SK-N-SH treated with all-trans-retinoic acid at 6 μM for 48 hours (cell line): ENCODE results near the gene HTR7.

Source experiments
- ATAC-seq: fragments of 200-7000 bp; cut with Tn5 transposase; 3 replicates; pipeline ENCODE4 v1.9.1; 2020; ENCODE audit warnings: mild to moderate bottlenecking, moderate library complexity
- BACH2 ChIP-seq: fragments of 250-450 bp; sonication (Bioruptor Pico); IDR thresholded peaks from 2 replicates; pipeline ENCODE4 v1.9.0; 2021; ENCODE audit warnings: mild to moderate bottlenecking, borderline replicate concordance
- CREB5 ChIP-seq: fragments of 250-450 bp; sonication (Bioruptor Pico); IDR thresholded peaks from 2 replicates; pipeline ENCODE4 v1.5.1; 2020; ENCODE audit warnings: low read depth, mild to moderate bottlenecking, moderate library complexity
- CSDC2 ChIP-seq: fragments of 250-450 bp; sonication (Bioruptor Pico); IDR thresholded peaks from 2 replicates; pipeline ENCODE4 v1.5.0; 2020; ENCODE audit warnings: mild to moderate bottlenecking, moderate library complexity
- ESRRG ChIP-seq: fragments of 250-450 bp; sonication (Bioruptor Pico); IDR thresholded peaks from 2 replicates; pipeline ENCODE4 v1.6.1; 2021; ENCODE audit warnings: mild to moderate bottlenecking
- ISL1 ChIP-seq: fragments of 250-450 bp; sonication (Bioruptor Pico); IDR thresholded peaks from 2 replicates; pipeline ENCODE4 v2.1.2; 2022; ENCODE audit warnings: mild to moderate bottlenecking, moderate library complexity
- OSR1 ChIP-seq: fragments of 250-450 bp; sonication (Bioruptor Pico); IDR thresholded peaks from 2 replicates; pipeline ENCODE4 v1.8.0; 2022; ENCODE audit warnings: moderate library complexity, mild to moderate bottlenecking, inconsistent platforms
- PPARA ChIP-seq: fragments of 250-450 bp; sonication (Bioruptor Pico); IDR thresholded peaks from 2 replicates; pipeline ENCODE4 v1.5.0; 2020; ENCODE audit warnings: mild to moderate bottlenecking, borderline replicate concordance
- RARB ChIP-seq: fragments of 250-450 bp; sonication (Bioruptor Pico); IDR thresholded peaks from 2 replicates; pipeline ENCODE4 v1.8.0; 2021; ENCODE audit warnings: mild to moderate bottlenecking, moderate library complexity
- TOX ChIP-seq: fragments of 250-450 bp; sonication (Bioruptor Pico); IDR thresholded peaks from 2 replicates; pipeline ENCODE4 v1.8.0; 2021; ENCODE audit warnings: mild to moderate bottlenecking, moderate library complexity, borderline replicate concordance
- TSHZ2 ChIP-seq: fragments of 250-450 bp; sonication (Bioruptor Pico); IDR thresholded peaks from 2 replicates; pipeline ENCODE4 v1.5.0; 2020; ENCODE audit warnings: mild to moderate bottlenecking, moderate library complexity
- ZC3H10 ChIP-seq: fragments of 250-450 bp; sonication (Bioruptor Pico); IDR thresholded peaks from 2 replicates; pipeline ENCODE4 v1.5.1; 2021; ENCODE audit warnings: mild to moderate bottlenecking, moderate library complexity
- ZFP3 ChIP-seq: fragments of 250-450 bp; sonication (Bioruptor Pico); IDR thresholded peaks from 2 replicates; pipeline ENCODE4 v1.5.0; 2020; ENCODE audit warnings: mild to moderate bottlenecking, moderate library complexity
- ZNF565 ChIP-seq: fragments of 450-650 bp; formaldehyde crosslinking; conservative IDR thresholded peaks from 2 replicates; pipeline ENCODE4 v1.5.0; 2020; ENCODE audit warnings: low read depth, mild to moderate bottlenecking, moderate library complexity
- ZNF70 ChIP-seq: fragments of 450-650 bp; formaldehyde crosslinking; IDR thresholded peaks from 2 replicates; pipeline ENCODE4 v1.5.0; 2020; ENCODE audit warnings: mild to moderate bottlenecking, moderate library complexity
- ZNF8 ChIP-seq: fragments of 450-650 bp; formaldehyde crosslinking; IDR thresholded peaks from 2 replicates; pipeline ENCODE4 v1.5.0; 2020; ENCODE audit warnings: mild to moderate bottlenecking, moderate library complexity
- TF ChIP-seq, protein P1 (sequence below): fragments of 250-450 bp; sonication (Bioruptor Pico); IDR thresholded peaks from 2 replicates; pipeline ENCODE4 v1.5.1; 2021; ENCODE audit warnings: mild to moderate bottlenecking, moderate library complexity
- TF ChIP-seq, protein P2 (sequence below): fragments of 250-450 bp; sonication (Bioruptor Pico); IDR thresholded peaks from 2 replicates; pipeline ENCODE4 v1.8.0; 2020; ENCODE audit warnings: mild to moderate bottlenecking, moderate library complexity, borderline replicate concordance
- TF ChIP-seq, protein P3 (sequence below): fragments of 250-450 bp; sonication (Bioruptor Pico); IDR thresholded peaks from 2 replicates; pipeline ENCODE4 v1.8.0; 2021; ENCODE audit warnings: low read depth, mild to moderate bottlenecking, moderate library complexity, borderline replicate concordance

HTR7 gene

GRCh38 chr10:90858461-90858968, 676 bp upstream of the HTR7 start:
- TF ChIP-seq, protein P1, sequence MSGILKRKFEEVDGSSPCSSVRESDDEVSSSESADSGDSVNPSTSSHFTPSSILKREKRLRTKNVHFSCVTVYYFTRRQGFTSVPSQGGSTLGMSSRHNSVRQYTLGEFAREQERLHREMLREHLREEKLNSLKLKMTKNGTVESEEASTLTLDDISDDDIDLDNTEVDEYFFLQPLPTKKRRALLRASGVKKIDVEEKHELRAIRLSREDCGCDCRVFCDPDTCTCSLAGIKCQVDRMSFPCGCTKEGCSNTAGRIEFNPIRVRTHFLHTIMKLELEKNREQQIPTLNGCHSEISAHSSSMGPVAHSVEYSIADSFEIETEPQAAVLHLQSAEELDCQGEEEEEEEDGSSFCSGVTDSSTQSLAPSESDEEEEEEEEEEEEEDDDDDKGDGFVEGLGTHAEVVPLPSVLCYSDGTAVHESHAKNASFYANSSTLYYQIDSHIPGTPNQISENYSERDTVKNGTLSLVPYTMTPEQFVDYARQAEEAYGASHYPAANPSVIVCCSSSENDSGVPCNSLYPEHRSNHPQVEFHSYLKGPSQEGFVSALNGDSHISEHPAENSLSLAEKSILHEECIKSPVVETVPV = no peak
- no peak for TF ChIP-seq PPARA (CRISPR knock-in tag)
- no peak for ATAC-seq

- no peak for TF ChIP-seq OSR1 (CRISPR knock-in tag)
- no peak for TF ChIP-seq ZNF8 (CRISPR knock-in tag)
- no peak for ATAC-seq
Measured at GRCh38 chr10:90856964-90857634, 740 bp downstream of the HTR7 start.

- no peak for ATAC-seq
- TF ChIP-seq OSR1 (CRISPR knock-in tag) = no peak
- no peak for TF ChIP-seq BACH2 (CRISPR knock-in tag)
- no peak for TF ChIP-seq TOX (CRISPR knock-in tag)
- TF ChIP-seq ESRRG (CRISPR knock-in tag) = no peak
- no peak for TF ChIP-seq ISL1 (CRISPR knock-in tag)
- TF ChIP-seq ZNF70 (CRISPR knock-in tag) = no peak
- TF ChIP-seq, protein P1 = no peak
- no peak for TF ChIP-seq CSDC2
- no peak for TF ChIP-seq ZFP3 (CRISPR knock-in tag)
- TF ChIP-seq, protein P2, sequence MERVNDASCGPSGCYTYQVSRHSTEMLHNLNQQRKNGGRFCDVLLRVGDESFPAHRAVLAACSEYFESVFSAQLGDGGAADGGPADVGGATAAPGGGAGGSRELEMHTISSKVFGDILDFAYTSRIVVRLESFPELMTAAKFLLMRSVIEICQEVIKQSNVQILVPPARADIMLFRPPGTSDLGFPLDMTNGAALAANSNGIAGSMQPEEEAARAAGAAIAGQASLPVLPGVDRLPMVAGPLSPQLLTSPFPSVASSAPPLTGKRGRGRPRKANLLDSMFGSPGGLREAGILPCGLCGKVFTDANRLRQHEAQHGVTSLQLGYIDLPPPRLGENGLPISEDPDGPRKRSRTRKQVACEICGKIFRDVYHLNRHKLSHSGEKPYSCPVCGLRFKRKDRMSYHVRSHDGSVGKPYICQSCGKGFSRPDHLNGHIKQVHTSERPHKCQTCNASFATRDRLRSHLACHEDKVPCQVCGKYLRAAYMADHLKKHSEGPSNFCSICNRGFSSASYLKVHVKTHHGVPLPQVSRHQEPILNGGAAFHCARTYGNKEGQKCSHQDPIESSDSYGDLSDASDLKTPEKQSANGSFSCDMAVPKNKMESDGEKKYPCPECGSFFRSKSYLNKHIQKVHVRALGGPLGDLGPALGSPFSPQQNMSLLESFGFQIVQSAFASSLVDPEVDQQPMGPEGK (CRISPR knock-in tag) = no peak
Measured at GRCh38 chr10:90856261-90856660, 1.6 kb downstream of the HTR7 start.

DNA sequence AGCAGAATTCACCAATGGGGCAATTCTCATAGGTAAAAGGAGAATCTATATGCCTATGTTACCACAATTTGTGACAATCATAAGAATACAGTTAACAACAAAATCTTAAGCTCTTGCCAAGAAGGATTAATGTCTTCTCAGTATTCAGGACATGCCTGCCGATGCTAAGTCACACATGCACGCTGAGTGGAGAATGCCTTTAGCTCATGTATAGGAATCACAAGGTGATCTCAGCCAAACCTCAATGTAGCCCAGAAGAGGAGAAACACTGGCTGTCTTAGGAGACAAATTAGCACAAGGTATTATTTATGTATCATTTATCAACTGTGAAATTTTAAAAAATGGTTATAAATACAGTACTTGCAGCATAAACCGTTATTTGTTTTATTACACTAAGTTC, 2.7 kb downstream of the HTR7 start:
- no peak for ATAC-seq
- TF ChIP-seq ZFP3 (CRISPR knock-in tag) = no peak
- no peak for TF ChIP-seq RARB (CRISPR knock-in tag)
- TF ChIP-seq ESRRG (CRISPR knock-in tag) = no peak
- TF ChIP-seq ZNF70 (CRISPR knock-in tag) = no peak
- TF ChIP-seq ZNF565 (CRISPR knock-in tag) = no peak
- TF ChIP-seq ZC3H10 (CRISPR knock-in tag) = no peak
- TF ChIP-seq ZNF8 (CRISPR knock-in tag) = no peak

- no peak for TF ChIP-seq TSHZ2 (CRISPR knock-in tag)
- no peak for TF ChIP-seq ESRRG (CRISPR knock-in tag)
- TF ChIP-seq, protein P2 (CRISPR knock-in tag) = no peak
- TF ChIP-seq ISL1 (CRISPR knock-in tag) = no peak
- no peak for TF ChIP-seq PPARA (CRISPR knock-in tag)
- TF ChIP-seq CREB5 (CRISPR knock-in tag) = no peak
- TF ChIP-seq ZNF70 (CRISPR knock-in tag) = no peak
- TF ChIP-seq, protein P3, sequence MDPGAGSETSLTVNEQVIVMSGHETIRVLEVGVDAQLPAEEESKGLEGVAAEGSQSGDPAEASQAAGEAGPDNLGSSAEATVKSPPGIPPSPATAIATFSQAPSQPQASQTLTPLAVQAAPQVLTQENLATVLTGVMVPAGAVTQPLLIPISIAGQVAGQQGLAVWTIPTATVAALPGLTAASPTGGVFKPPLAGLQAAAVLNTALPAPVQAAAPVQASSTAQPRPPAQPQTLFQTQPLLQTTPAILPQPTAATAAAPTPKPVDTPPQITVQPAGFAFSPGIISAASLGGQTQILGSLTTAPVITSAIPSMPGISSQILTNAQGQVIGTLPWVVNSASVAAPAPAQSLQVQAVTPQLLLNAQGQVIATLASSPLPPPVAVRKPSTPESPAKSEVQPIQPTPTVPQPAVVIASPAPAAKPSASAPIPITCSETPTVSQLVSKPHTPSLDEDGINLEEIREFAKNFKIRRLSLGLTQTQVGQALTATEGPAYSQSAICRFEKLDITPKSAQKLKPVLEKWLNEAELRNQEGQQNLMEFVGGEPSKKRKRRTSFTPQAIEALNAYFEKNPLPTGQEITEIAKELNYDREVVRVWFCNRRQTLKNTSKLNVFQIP (CRISPR knock-in tag) = no peak
- TF ChIP-seq CSDC2 = no peak
- no peak for TF ChIP-seq ZC3H10 (CRISPR knock-in tag)
- no peak for ATAC-seq
Measured at GRCh38 chr10:90849956-90850749, 7.7 kb downstream of the HTR7 start.
